Measurements from ENCODE around the gene SNTG2. TPM values are rescaled to one million over a fixed set of nuclear protein-coding genes. Genes with fewer than 3 reads are reported as not detected.

SNTG2 gene
- total and polyA plus RNA-seq, 10 donors, result 1.9 to 59.4 (median 18.3) TPM

- H3K27ac ChIP-seq, result no peak overlapping the region
- H3K9me3 ChIP-seq, result peaks cover 0 to 28% (median 11%) of the 10 kb centered on the region in 8 donors
- TF ChIP-seq POLR2AphosphoS5 (IDR thresholded peaks at IDR 0.05) (no peak), POLR2A (IDR thresholded peaks at IDR 0.05) (no peak), CTCF (IDR thresholded peaks at IDR 0.05 in 8 of 11, conservative IDR thresholded peaks at IDR 0.05 in 3 of 11) (no peak)
- no peaks in the 10 kb centered on the region for H3K4me1 ChIP-seq
- intact Hi-C loops (cut with DNase I; ENCODE audit: low total_unique reads), result no loop called here
- no peaks in the 10 kb centered on the region for H3K27me3 ChIP-seq (replicated peaks in 1 of 7)
- H3K36me3 ChIP-seq, result peaks cover 0 to 3% (median 0%) of the 10 kb centered on the region in 6 donors
- 86 to 94% (median 90%) methylated on average over 17 to 18 of the region's 18 CpGs for WGBS, 5 donors
- DNase-seq, result no peak
- no peak overlapping the region for H3K4me3 ChIP-seq
These were observed 257.9 kb downstream of the SNTG2 start for GRCh38 chr2:1208522-1208921.

GRCh38 chr2:1209246-1209645, 258.6 kb downstream of the SNTG2 start:
- peaks cover 0 to 5% (median 0%) of the 10 kb centered on the region in 6 donors for H3K36me3 ChIP-seq
- WGBS, 5 donors, result 76 to 96% (median 89%) methylated on average over 4 of the region's 4 CpGs
- DNase-seq, result no peak
- TF ChIP-seq CTCF (IDR thresholded peaks at IDR 0.05 in 8 of 11, conservative IDR thresholded peaks at IDR 0.05 in 3 of 11) (no peak), POLR2A (IDR thresholded peaks at IDR 0.05) (no peak), POLR2AphosphoS5 (IDR thresholded peaks at IDR 0.05) (no peak)
- intact Hi-C loops (cut with DNase I; ENCODE audit: low total_unique reads), result no loop called here
- no peaks in the 10 kb centered on the region for H3K27me3 ChIP-seq (replicated peaks in 1 of 7)
- H3K4me3 ChIP-seq, result no peak overlapping the region
- peaks cover 0 to 35% (median 18%) of the 10 kb centered on the region in 8 donors for H3K9me3 ChIP-seq
- H3K27ac ChIP-seq, result no peak overlapping the region
- H3K4me1 ChIP-seq, result no peaks in the 10 kb centered on the region

GRCh38 chr2:1209761-1210160, 259.1 kb downstream of the SNTG2 start:
- Histone ChIP-seq H3K4me1 (no peaks in the 10 kb centered on the region), H3K27me3 (replicated peaks in 1 of 7) (no peaks in the 10 kb centered on the region), H3K36me3 (peaks cover 0 to 5% (median 0%) of the 10 kb centered on the region in 6 donors), H3K27ac (no peak overlapping the region), H3K4me3 (no peak overlapping the region), H3K9me3 (peaks cover 0 to 40% (median 22%) of the 10 kb centered on the region in 8 donors)
- intact Hi-C loops (cut with DNase I; ENCODE audit: low total_unique reads), result no loop called here
- TF ChIP-seq POLR2A (IDR thresholded peaks at IDR 0.05), result no peak
- TF ChIP-seq CTCF (IDR thresholded peaks at IDR 0.05 in 8 of 11, conservative IDR thresholded peaks at IDR 0.05 in 3 of 11), result no peak
- no peak for DNase-seq
- 83 to 94% (median 92%) methylated on average over 3 of the region's 3 CpGs for WGBS, 5 donors

- Histone ChIP-seq H3K9me3 (peaks cover 0 to 44% (median 22%) of the 10 kb centered on the region in 8 donors), H3K27me3 (replicated peaks in 1 of 7) (no peaks in the 10 kb centered on the region), H3K27ac (no peak overlapping the region), H3K36me3 (peaks cover 0 to 5% (median 0%) of the 10 kb centered on the region in 6 donors), H3K4me1 (no peaks in the 10 kb centered on the region), H3K4me3 (no peak overlapping the region)
- intact Hi-C loops (cut with DNase I; ENCODE audit: low total_unique reads), result no loop called here
- DNase-seq, result no peak
- WGBS, 5 donors, result 64 to 94% (median 82%) methylated on average over 3 of the region's 3 CpGs
- TF ChIP-seq CTCF (IDR thresholded peaks at IDR 0.05 in 8 of 11, conservative IDR thresholded peaks at IDR 0.05 in 3 of 11) (no peak), POLR2A (IDR thresholded peaks at IDR 0.05) (no peak), POLR2AphosphoS5 (IDR thresholded peaks at IDR 0.05) (no peak)
These were observed 259.7 kb downstream of the SNTG2 start for GRCh38 chr2:1210352-1210751.

All from spleen (tissue), 11 donors.